AG04450 (cell line): Measurements from ENCODE around the gene MAPK8IP2. TPM values are rescaled to one million over a fixed set of nuclear protein-coding genes. Genes with fewer than 3 reads are reported as not detected.

Experiments used
- CTCF ChIA-PET: fragments of 300-600, 350-600 bp; formaldehyde crosslinking; extraction: SDS; loops from one replicate; lab custom pipeline; 2022; ENCODE audit warnings: antibody characterized with exemption, inconsistent platforms; lab: Charles Lee
- POLR2A ChIA-PET: fragments of 350-600 bp; formaldehyde crosslinking; extraction: SDS; loops from one replicate; lab custom pipeline; 2021; ENCODE audit warnings: antibody characterized with exemption, inconsistent platforms; lab: Yijun Ruan, JAX
- DNase-seq: peaks from one replicate; pipeline ENCODE4 v3.0.0-alpha.2; 2011; ENCODE audit warnings: low read depth, low spot score
- H3K27ac ChIP-seq: one replicate; pipeline ENCODE4 v1.5.1; 2012; ENCODE audit warnings: low read depth, low read length, control low read depth
- H3K27me3 ChIP-seq: one replicate; pipeline ENCODE4 v1.6.0; 2012; ENCODE audit warnings: low read length; ENCODE audit not compliant: control insufficient read depth, insufficient read depth
- H3K4me3 ChIP-seq: 2 replicates; pipeline ENCODE4 v1.5.1; 2011; ENCODE audit warnings: mild to moderate bottlenecking, low read depth, low read length, control low read depth
- H3K9me3 ChIP-seq: 2 replicates; pipeline ENCODE4 v1.5.1; 2012; ENCODE audit warnings: low read length; ENCODE audit not compliant: control insufficient read depth, insufficient read depth
- CTCF ChIP-seq: IDR thresholded peaks from 2 replicates; pipeline ENCODE4 v1.5.1; 2011; ENCODE audit warnings: low read depth, low read length, control low read depth, inconsistent platforms
- polyA plus RNA-seq: library from polyadenylated mRNA; depleted of rRNA; stranded (reverse); fragments of >200 nt; gene quantifications from 2 replicates; pipeline ENCODE4 v1.2.3, GENCODE V29; 2011

The MAPK8IP2 gene
- polyA plus RNA-seq, 1 experiment, result 0.16 TPM

- POLR2A ChIA-PET, result interaction anchor here (0.5 to 1.3 kb wide), 3 partner anchors 42 to 53 kb away, joined by 3 to 6 read pairs (median 6); partner anchors contain the start of gene SCO2
- CTCF ChIA-PET, result interaction anchor here (1.0 to 1.2 kb wide), 2 partner anchors 15 to 52 kb away, joined by 4 to 6 read pairs; partner anchors contain the start of gene SYCE3
- H3K4me3 ChIP-seq, result no peak within 1 kb of the TSS
Measured at GRCh38 chr22:50577987-50578775, 22.4 kb upstream of the MAPK8IP2 start, which contains the start of gene CPT1B. Gene CPT1B, minus strand, starts transcription at chr22:50578427. Its CDS starts 512 bp downstream, at chr22:50577915.

GRCh38 chr22:50578776-50579310 lies 21.8 kb upstream of the MAPK8IP2 start:
- TF ChIP-seq CTCF, result no peak
- Histone ChIP-seq H3K9me3 (no peaks in the 10 kb centered on the region), H3K27ac (no peak overlapping the region), H3K27me3 (peaks cover 12% of the 10 kb centered on the region), H3K4me3 (no peak overlapping the region)
- DNase-seq, result no peak
- ChIA-PET CTCF (interaction anchor here (1.0 to 1.2 kb wide), 2 partner anchors 16 to 53 kb away, joined by 4 to 6 read pairs; partner anchors contain the start of gene SYCE3), POLR2A (interaction anchor here (0.5 to 1.1 kb wide), 2 partner anchors 43 to 53 kb away, joined by 6 read pairs; partner anchors contain the start of gene SCO2)

More at GRCh38 chr22:50577987-50578775, 22.4 kb upstream of the MAPK8IP2 start, which contains the start of gene CPT1B:
- no peaks in the 10 kb centered on the region for H3K9me3 ChIP-seq
- peak; percentile 17; the same call in 1 of the 2 replicates for TF ChIP-seq CTCF
- no peak for DNase-seq
- peak within 1 kb of the TSS; percentile 31 for H3K27ac ChIP-seq
- peaks cover 14% of the 10 kb centered on the region for H3K27me3 ChIP-seq

- ChIA-PET POLR2A (no interaction called here), CTCF (no interaction called here)
- no peak for TF ChIP-seq CTCF
- no peak for DNase-seq
- Histone ChIP-seq H3K4me3 (no peak overlapping the region), H3K27ac (no peak overlapping the region), H3K9me3 (no peaks in the 10 kb centered on the region), H3K27me3 (peaks cover 12% of the 10 kb centered on the region)
Measured at GRCh38 chr22:50579752-50580151, 20.8 kb upstream of the MAPK8IP2 start.

GRCh38 chr22:50581031-50581949 lies 19.3 kb upstream of the MAPK8IP2 start:
- no peak for DNase-seq

More at GRCh38 chr22:50581031-50581949, 19.3 kb upstream of the MAPK8IP2 start:
- Histone ChIP-seq H3K27me3 (peaks cover 4% of the 10 kb centered on the region), H3K9me3 (no peaks in the 10 kb centered on the region), H3K4me3 (peak overlapping the region; percentile 83), H3K27ac (no peak overlapping the region)
- TF ChIP-seq CTCF, result no peak
- ChIA-PET CTCF (interaction anchor here (0.7 to 0.8 kb wide), 3 partner anchors 18 to 56 kb away, joined by 3 to 5 read pairs (median 4); partner anchors contain the start of gene SCO2), POLR2A (no interaction called here)
